Measurements from ENCODE around the gene PTPN13.

PTPN13 gene

GRCh38 chr4:86778175-86778574, 184.1 kb downstream of the PTPN13 start (continued):
- no peak for TF ChIP-seq GLI4 (tag by site-specific recombination; IDR thresholded peaks at IDR 0.05)
- TF ChIP-seq ZNF311 (tag by site-specific recombination; IDR thresholded peaks at IDR 0.05; ENCODE audit: borderline replicate concordance) = no peak
- no peak for TF ChIP-seq ZNF514 (tag by site-specific recombination; IDR thresholded peaks at IDR 0.05)
- TF ChIP-seq WT1 (tag by site-specific recombination; IDR thresholded peaks at IDR 0.05) = no peak
- TF ChIP-seq ZNF488 (tag by site-specific recombination; IDR thresholded peaks at IDR 0.05) = no peak
- no peak for TF ChIP-seq PBX3 (CRISPR knock-in tag; IDR thresholded peaks at IDR 0.05)

- POLR2A ChIA-PET = no interaction called here
- no peaks in the 10 kb centered on the region for H3K9me3 ChIP-seq (ENCODE audit: control insufficient read depth, insufficient read depth, low read depth, low read length)
- no peak overlapping the region for H3K4me3 ChIP-seq (ENCODE audit: low read depth, low read length)
- no peak overlapping the region for H3K27ac ChIP-seq (ENCODE audit: extremely low read depth, low read depth, low read length)
- H3K4me1 ChIP-seq (ENCODE audit: control insufficient read depth, insufficient read depth, low read length) = no peaks in the 10 kb centered on the region
- no peak for TF ChIP-seq ZNF335 (tag by site-specific recombination; conservative IDR thresholded peaks at IDR 0.05)
- no peak for TF ChIP-seq ZBTB20 (tag by site-specific recombination; IDR thresholded peaks at IDR 0.05)
- CTCF ChIA-PET = no interaction called here
- peaks cover 23 to 57% of the 10 kb centered on the region in 2 experiments for H3K36me3 ChIP-seq (ENCODE audit: control insufficient read depth in 2 of 2, insufficient read depth in 1 of 2, low read length in 2 of 2)
These were observed 194.7 kb downstream of the PTPN13 start for GRCh38 chr4:86788826-86789225.

GRCh38 chr4:86791126-86791525, 197.0 kb downstream of the PTPN13 start:
- H3K4me1 ChIP-seq (ENCODE audit: control insufficient read depth, insufficient read depth, low read length) = no peaks in the 10 kb centered on the region
- H3K4me3 ChIP-seq (ENCODE audit: low read depth, low read length) = no peak overlapping the region
- no peak overlapping the region for H3K27ac ChIP-seq (ENCODE audit: extremely low read depth, low read depth, low read length)
- POLR2A ChIA-PET = no interaction called here
- peaks cover 15 to 40% of the 10 kb centered on the region in 2 experiments for H3K36me3 ChIP-seq (ENCODE audit: control insufficient read depth in 2 of 2, insufficient read depth in 1 of 2, low read length in 2 of 2)
- CTCF ChIA-PET = interaction anchor here (0.6 to 0.9 kb wide), 2 partner anchors 10 to 24 kb away, joined by 3 to 4 read pairs; no protein-coding TSS in a partner anchor
- H3K9me3 ChIP-seq (ENCODE audit: control insufficient read depth, insufficient read depth, low read depth, low read length) = no peaks in the 10 kb centered on the region
- TF ChIP-seq ZNF701 (tag by site-specific recombination; IDR thresholded peaks at IDR 0.05) (no peak), ZBTB6 (tag by site-specific recombination; IDR thresholded peaks at IDR 0.05) (no peak), ZNF654 (tag by site-specific recombination; IDR thresholded peaks at IDR 0.05; ENCODE audit: low read depth) (no peak), ZNF518A (tag by site-specific recombination; conservative IDR thresholded peaks at IDR 0.05; ENCODE audit: low read depth) (no peak), ZNF394 (tag by site-specific recombination; IDR thresholded peaks at IDR 0.05; ENCODE audit: borderline replicate concordance) (no peak), ZSCAN23 (tag by site-specific recombination; IDR thresholded peaks at IDR 0.05) (no peak), AEBP2 (tag by site-specific recombination; IDR thresholded peaks at IDR 0.05; ENCODE audit: borderline replicate concordance) (no peak), GLIS1 (tag by site-specific recombination; IDR thresholded peaks at IDR 0.05) (no peak), ZNF747 (tag by site-specific recombination; IDR thresholded peaks at IDR 0.05) (no peak), ZNF350 (tag by site-specific recombination; IDR thresholded peaks at IDR 0.05) (no peak), RBAK (tag by site-specific recombination; IDR thresholded peaks at IDR 0.05) (no peak), ZNF24 (tag by site-specific recombination; IDR thresholded peaks at IDR 0.05) (no peak), ZNF280D (tag by site-specific recombination; IDR thresholded peaks at IDR 0.05) (no peak)
